ENCODE data around the gene ACSF3. TPM values are rescaled to one million over a fixed set of nuclear protein-coding genes. Genes with fewer than 3 reads are reported as not detected.

Gene ACSF3
- total RNA-seq, 3 donors from 2014 or later = 44.7 to 77.8 (median 49.6) TPM

GRCh38 chr16:89138843-89139520, 45.3 kb downstream of the ACSF3 start:
- peak in 2 of 3 donors; percentile 9 to 32 for DNase-seq

GRCh38 chr16:89139907-89140361, 46.3 kb downstream of the ACSF3 start:
- H3K9me3 ChIP-seq = peaks cover 3% of the 10 kb centered on the region
- DNase-seq (peak in 1 of 3 donors; percentile 12), ATAC-seq (no peak)
- no peaks in the 10 kb centered on the region for H3K36me3 ChIP-seq (ENCODE audit: low read depth)
- intact Hi-C loops (cut with DNase I, micrococcal nuclease) = no loop called here
- no peak overlapping the region for H3K4me3 ChIP-seq
- TF ChIP-seq, protein P1, sequence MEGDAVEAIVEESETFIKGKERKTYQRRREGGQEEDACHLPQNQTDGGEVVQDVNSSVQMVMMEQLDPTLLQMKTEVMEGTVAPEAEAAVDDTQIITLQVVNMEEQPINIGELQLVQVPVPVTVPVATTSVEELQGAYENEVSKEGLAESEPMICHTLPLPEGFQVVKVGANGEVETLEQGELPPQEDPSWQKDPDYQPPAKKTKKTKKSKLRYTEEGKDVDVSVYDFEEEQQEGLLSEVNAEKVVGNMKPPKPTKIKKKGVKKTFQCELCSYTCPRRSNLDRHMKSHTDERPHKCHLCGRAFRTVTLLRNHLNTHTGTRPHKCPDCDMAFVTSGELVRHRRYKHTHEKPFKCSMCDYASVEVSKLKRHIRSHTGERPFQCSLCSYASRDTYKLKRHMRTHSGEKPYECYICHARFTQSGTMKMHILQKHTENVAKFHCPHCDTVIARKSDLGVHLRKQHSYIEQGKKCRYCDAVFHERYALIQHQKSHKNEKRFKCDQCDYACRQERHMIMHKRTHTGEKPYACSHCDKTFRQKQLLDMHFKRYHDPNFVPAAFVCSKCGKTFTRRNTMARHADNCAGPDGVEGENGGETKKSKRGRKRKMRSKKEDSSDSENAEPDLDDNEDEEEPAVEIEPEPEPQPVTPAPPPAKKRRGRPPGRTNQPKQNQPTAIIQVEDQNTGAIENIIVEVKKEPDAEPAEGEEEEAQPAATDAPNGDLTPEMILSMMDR (IDR thresholded peaks at IDR 0.05) = no peak
- no peaks in the 10 kb centered on the region for H3K4me1 ChIP-seq (ENCODE audit: low read depth)

More at GRCh38 chr16:89138843-89139520, 45.3 kb downstream of the ACSF3 start:
- Histone ChIP-seq H3K4me3 (no peak overlapping the region), H3K9me3 (peaks cover 3% of the 10 kb centered on the region), H3K4me1 (ENCODE audit: low read depth) (no peaks in the 10 kb centered on the region), H3K36me3 (ENCODE audit: low read depth) (no peaks in the 10 kb centered on the region)
- intact Hi-C loops (cut with DNase I, micrococcal nuclease) = no loop called here
- TF ChIP-seq, protein P1 (IDR thresholded peaks at IDR 0.05) = no peak
- no peak for ATAC-seq

DNA sequence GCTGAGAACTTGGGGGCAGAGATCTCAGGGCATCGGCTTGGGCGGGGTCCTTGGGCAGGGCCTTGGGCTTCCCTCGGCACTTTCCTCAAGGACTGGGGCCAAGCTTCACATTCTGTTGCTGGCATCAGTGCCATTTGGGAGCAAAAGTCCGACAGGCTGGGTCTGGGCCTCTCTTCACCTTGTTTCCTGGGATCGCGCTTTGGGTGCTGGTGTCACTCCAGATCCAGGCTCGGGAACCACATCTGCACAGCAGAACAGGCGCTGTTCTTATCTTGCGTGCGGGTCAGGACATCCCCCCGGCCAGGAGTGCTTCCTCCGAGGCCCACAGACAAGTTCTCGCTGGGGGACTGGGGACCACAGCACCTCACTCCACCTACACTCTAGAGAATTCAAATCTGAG, 46.7 kb downstream of the ACSF3 start:
- no peak for ATAC-seq
- Histone ChIP-seq H3K4me1 (ENCODE audit: low read depth) (no peaks in the 10 kb centered on the region), H3K36me3 (ENCODE audit: low read depth) (no peaks in the 10 kb centered on the region), H3K9me3 (peaks cover 3% of the 10 kb centered on the region), H3K4me3 (no peak overlapping the region)
- peak in 1 of 3 donors; percentile 27 for DNase-seq
- TF ChIP-seq, protein P1 (IDR thresholded peaks at IDR 0.05) = no peak
- intact Hi-C loops (cut with DNase I, micrococcal nuclease) = no loop called here

- TF ChIP-seq, protein P1 (IDR thresholded peaks at IDR 0.05) = no peak
- Histone ChIP-seq H3K4me3 (no peak overlapping the region), H3K4me1 (ENCODE audit: low read depth) (no peaks in the 10 kb centered on the region), H3K9me3 (peaks cover 3% of the 10 kb centered on the region), H3K36me3 (ENCODE audit: low read depth) (no peaks in the 10 kb centered on the region)
- ATAC-seq = no peak
- intact Hi-C loops (cut with DNase I, micrococcal nuclease) = no loop called here
- peak in 2 of 3 donors; percentile 23 to 32 for DNase-seq
Measured at GRCh38 chr16:89140981-89141883, 47.6 kb downstream of the ACSF3 start.

DNA sequence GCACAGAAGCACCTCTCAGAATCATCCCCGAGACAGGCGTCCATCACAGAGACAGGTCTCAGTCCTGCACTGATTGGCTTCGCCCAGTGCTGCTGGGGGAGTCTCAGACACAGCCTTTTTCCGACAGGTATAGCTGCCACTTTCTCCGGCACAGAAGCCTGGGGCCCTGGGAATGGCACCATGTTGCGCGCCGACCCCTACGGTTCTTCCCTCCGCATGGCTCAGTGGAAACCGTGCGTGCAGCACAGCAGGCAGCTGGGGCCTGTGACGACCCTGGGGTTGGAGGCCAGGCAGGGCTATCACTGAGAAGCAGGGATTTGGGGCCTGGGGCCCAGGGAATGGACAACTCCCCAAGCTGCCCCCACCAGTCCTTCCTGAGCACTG, 48.2 kb downstream of the ACSF3 start:
- Histone ChIP-seq H3K4me3 (no peak overlapping the region), H3K9me3 (peaks cover 3% of the 10 kb centered on the region), H3K4me1 (ENCODE audit: low read depth) (no peaks in the 10 kb centered on the region), H3K36me3 (ENCODE audit: low read depth) (no peaks in the 10 kb centered on the region)
- intact Hi-C loops (cut with DNase I, micrococcal nuclease) = no loop called here
- DNase-seq = peak in 2 of 3 donors; percentile 14 to 44
- TF ChIP-seq, protein P1 (IDR thresholded peaks at IDR 0.05) = no peak
- ATAC-seq = no peak
